ENCODE measurements around the gene SERPINB13. TPM values are rescaled to one million over a fixed set of nuclear protein-coding genes. Genes with fewer than 3 reads are reported as not detected.

Gene SERPINB13
- polyA plus RNA-seq, 2 of the 4 experiments (the other 2 are of a cell fraction): not detected

- Histone ChIP-seq H3K4me3 (no peak overlapping the region), H3K9me3 (no peaks in the 10 kb centered on the region), H3K4me2 (no peak overlapping the region), H3K4me1 (no peaks in the 10 kb centered on the region), H3K27ac (no peak overlapping the region)
- FAIRE-seq (no peak), ATAC-seq (no peak), DNase-seq (ENCODE audit: low read depth in 1 of 2, low spot score in 1 of 2) (no peak)
- TF ChIP-seq RFX5 (IDR thresholded peaks at IDR 0.05): no peak
- no peak for TF ChIP-seq HMGXB4 (CRISPR knock-in tag; IDR thresholded peaks at IDR 0.05; ENCODE audit: borderline replicate concordance)
- no peak for TF ChIP-seq MAZ (IDR thresholded peaks at IDR 0.05; ENCODE audit: borderline replicate concordance, low read depth, low read length)
- no peak for TF ChIP-seq GATA3 (IDR thresholded peaks at IDR 0.05; ENCODE audit: borderline replicate concordance)
- TF ChIP-seq EHMT2 (IDR thresholded peaks at IDR 0.05; ENCODE audit: low read depth): no peak
- TF ChIP-seq NR3C1 (IDR thresholded peaks at IDR 0.05): no peak
- TF ChIP-seq HDAC2 (IDR thresholded peaks at IDR 0.05): no peak
- TF ChIP-seq RNF2 (IDR thresholded peaks at IDR 0.05; ENCODE audit: borderline replicate concordance, low read depth): no peak
- no peak for TF ChIP-seq ZNF302 (CRISPR knock-in tag; IDR thresholded peaks at IDR 0.05)
- TF ChIP-seq FOSL2 (IDR thresholded peaks at IDR 0.05): no peak
- TF ChIP-seq FOSL2 (CRISPR knock-in tag; IDR thresholded peaks at IDR 0.05): no peak
- TF ChIP-seq CBX8 (IDR thresholded peaks at IDR 0.05): no peak
- TF ChIP-seq JUNB (IDR thresholded peaks at IDR 0.05): no peak
- no peak for TF ChIP-seq HEYL (CRISPR knock-in tag; IDR thresholded peaks at IDR 0.05)
- TF ChIP-seq NPAS2 (CRISPR knock-in tag; IDR thresholded peaks at IDR 0.05; ENCODE audit: borderline replicate concordance): no peak
- no peak for TF ChIP-seq ATOH8 (CRISPR knock-in tag; IDR thresholded peaks at IDR 0.05; ENCODE audit: low read depth)
- no peak for TF ChIP-seq CHD2 (IDR thresholded peaks at IDR 0.05; ENCODE audit: low read length, partially characterized antibody)
- TF ChIP-seq REST (IDR thresholded peaks at IDR 0.05): no peak
- no peak for TF ChIP-seq FOSB (CRISPR knock-in tag; IDR thresholded peaks at IDR 0.05)
- no peak for TF ChIP-seq JUN (IDR thresholded peaks at IDR 0.05)
- TF ChIP-seq FOXS1 (CRISPR knock-in tag; IDR thresholded peaks at IDR 0.05): no peak
- ChIA-PET CTCF (no interaction called here), POLR2A (no interaction called here)
Observed at GRCh38 chr18:63575681-63576080, 11.5 kb upstream of the SERPINB13 start.

DNA sequence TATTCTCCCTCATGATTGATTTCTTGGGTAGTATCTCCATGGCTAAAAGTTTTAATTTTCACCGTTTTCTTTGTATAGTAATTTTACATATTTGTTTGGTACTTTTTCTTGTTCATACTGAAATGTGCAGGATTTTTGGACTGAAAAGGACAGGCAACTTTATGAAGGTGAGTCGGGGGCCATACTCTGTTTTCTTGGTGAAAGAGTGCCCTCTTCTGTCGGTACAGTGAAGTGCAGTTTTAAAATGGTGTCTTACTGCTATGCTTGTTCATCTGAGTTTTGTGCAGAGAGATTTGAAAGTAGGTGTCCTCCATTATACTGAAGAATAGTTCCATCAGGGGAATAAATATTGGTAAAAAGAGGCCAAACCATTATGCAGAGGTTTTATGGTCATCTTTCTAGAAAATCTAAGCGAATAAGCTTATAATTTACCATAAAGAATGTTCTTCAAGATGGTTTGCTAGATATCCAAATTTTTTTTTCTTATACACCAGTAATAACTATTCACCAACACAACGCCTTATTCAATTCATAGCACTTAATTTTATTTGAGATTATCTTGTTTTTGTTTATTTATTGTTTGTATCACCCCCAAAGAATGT is 8.7 kb upstream of the SERPINB13 start:
- 6% methylated on average over 5 of the region's 5 CpGs for WGBS (ENCODE audit: missing lambda C conversion rate)

More for the DNA sequence above, 8.7 kb upstream of the SERPINB13 start:
- CTCF ChIA-PET: interaction anchor here (0.6 to 4.8 kb wide), 13 partner anchors 13 to 868 kb away, joined by 3 to 31 read pairs (median 3); partner anchors contain the start of gene SERPINB12
- TF ChIP-seq KDM1A (IDR thresholded peaks at IDR 0.05; ENCODE audit: low read depth) (no peak), CBX2 (IDR thresholded peaks at IDR 0.05; ENCODE audit: borderline replicate concordance, low read depth) (no peak), POLR2AphosphoS2 (conservative IDR thresholded peaks at IDR 0.05; ENCODE audit: low read length) (no peak), RAD21 (conservative IDR thresholded peaks at IDR 0.05 in 1 of 2, IDR thresholded peaks at IDR 0.05 in 1 of 2) (peak; percentile 42 to 68; a peak in 4 of 5 replicates), NR3C1 (IDR thresholded peaks at IDR 0.05) (no peak), JUN (IDR thresholded peaks at IDR 0.05) (no peak), JUNB (IDR thresholded peaks at IDR 0.05) (no peak), RCOR1 (IDR thresholded peaks at IDR 0.05; ENCODE audit: low read depth, low read length) (no peak), KDM5A (IDR thresholded peaks at IDR 0.05) (no peak), FOXS1 (CRISPR knock-in tag; IDR thresholded peaks at IDR 0.05) (no peak), SMC3 (IDR thresholded peaks at IDR 0.05) (peak; percentile 37; the same call in 1 of the 3 replicates), NPAS2 (CRISPR knock-in tag; IDR thresholded peaks at IDR 0.05; ENCODE audit: borderline replicate concordance) (no peak), ATOH8 (CRISPR knock-in tag; IDR thresholded peaks at IDR 0.05; ENCODE audit: low read depth) (no peak)
- TF ChIP-seq, protein P1, sequence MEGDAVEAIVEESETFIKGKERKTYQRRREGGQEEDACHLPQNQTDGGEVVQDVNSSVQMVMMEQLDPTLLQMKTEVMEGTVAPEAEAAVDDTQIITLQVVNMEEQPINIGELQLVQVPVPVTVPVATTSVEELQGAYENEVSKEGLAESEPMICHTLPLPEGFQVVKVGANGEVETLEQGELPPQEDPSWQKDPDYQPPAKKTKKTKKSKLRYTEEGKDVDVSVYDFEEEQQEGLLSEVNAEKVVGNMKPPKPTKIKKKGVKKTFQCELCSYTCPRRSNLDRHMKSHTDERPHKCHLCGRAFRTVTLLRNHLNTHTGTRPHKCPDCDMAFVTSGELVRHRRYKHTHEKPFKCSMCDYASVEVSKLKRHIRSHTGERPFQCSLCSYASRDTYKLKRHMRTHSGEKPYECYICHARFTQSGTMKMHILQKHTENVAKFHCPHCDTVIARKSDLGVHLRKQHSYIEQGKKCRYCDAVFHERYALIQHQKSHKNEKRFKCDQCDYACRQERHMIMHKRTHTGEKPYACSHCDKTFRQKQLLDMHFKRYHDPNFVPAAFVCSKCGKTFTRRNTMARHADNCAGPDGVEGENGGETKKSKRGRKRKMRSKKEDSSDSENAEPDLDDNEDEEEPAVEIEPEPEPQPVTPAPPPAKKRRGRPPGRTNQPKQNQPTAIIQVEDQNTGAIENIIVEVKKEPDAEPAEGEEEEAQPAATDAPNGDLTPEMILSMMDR (IDR thresholded peaks at IDR 0.05): peak; percentile 50
- Histone ChIP-seq H3K4me3 (no peak overlapping the region), H3K27ac (no peak overlapping the region), H3K4me2 (no peak overlapping the region), H3K9me3 (no peaks in the 10 kb centered on the region), H3K4me1 (no peaks in the 10 kb centered on the region)
- ATAC-seq (peak in 1 of 2 experiments; percentile 57; a peak in 3 of 6 replicates), DNase-seq (ENCODE audit: low read depth in 1 of 2, low spot score in 1 of 2) (peak in 1 of 2 experiments; percentile 37), FAIRE-seq (no peak)
- POLR2A ChIA-PET: no interaction called here
